Testis (tissue), 3 donors: ENCODE measurements around the gene UGT1A1. TPM values are rescaled to one million over a fixed set of nuclear protein-coding genes. Genes with fewer than 3 reads are reported as not detected.
A peak's percentile ranks its signal among the peaks of the same experiment; 100 is the strongest.

ENCODE experiments used
- DNase-seq: peaks from one replicate; pipeline ENCODE4 v3.0.0-alpha.2; 2019
- H3K27ac ChIP-seq, 2 donors: fragments of 200-600 bp; sonication (generic); one replicate each; pipeline ENCODE4 v1.5.1; 2019
- H3K27me3 ChIP-seq: fragments of 200-600 bp; sonication (generic); one replicate; pipeline ENCODE4 v1.5.1; 2019
- H3K36me3 ChIP-seq: fragments of 200-600 bp; sonication (generic); one replicate; pipeline ENCODE4 v1.5.1; 2017; ENCODE audit warnings: low read depth; ENCODE audit errors: missing control alignments
- H3K4me1 ChIP-seq: fragments of 200-600 bp; sonication (generic); one replicate; pipeline ENCODE4 v1.5.1; 2019
- H3K4me3 ChIP-seq, 2 donors: fragments of 200-600 bp; sonication (generic); one replicate each; pipeline ENCODE4 v1.5.1; 2017 to 2019
- H3K9me3 ChIP-seq: fragments of 200-600 bp; sonication (generic); one replicate; pipeline ENCODE4 v1.5.1; 2017
- POLR2A ChIP-seq: fragments of 450-650 bp; IDR thresholded peaks from one replicate; pipeline ENCODE4 v1.6.1; 2017; ENCODE audit warnings: antibody characterized with exemption, mild to moderate bottlenecking, moderate library complexity
- WGBS, 2 donors: methylation state at CpG; one replicate each; pipeline ENCODE4 v1.1.5; 2018; 5-methylcytosine and 5-hydroxymethylcytosine counted together
- intact Hi-C: fragments of 100-400 bp; cut with DNase I; formaldehyde crosslinking; loops from one replicate; pipeline ENCODE4 v1.15.1; 2023; ENCODE audit warnings: low total_unique reads
- polyA plus RNA-seq: library from polyadenylated mRNA; stranded (reverse); fragments of 350-450 nt; fragmentation: Illumina TruSeq; extraction: RNeasy Lipid Tissue Mini Kit (QIAGEN cat#74804); gene quantifications from one replicate; pipeline ENCODE4 v1.2.3, GENCODE V29; 2014; ENCODE audit warnings: low read depth, low replicate concordance; ENCODE audit not compliant: insufficient read depth
- total RNA-seq, 2 donors: library from RNA; depleted of rRNA; stranded (reverse); fragments of >200 nt; gene quantifications; one replicate each; pipeline ENCODE4 v1.2.3, GENCODE V29; 2016
- TF ChIP-seq, protein P1 (sequence below), 3 experiments: fragments of 450-650 bp in 2 of 3; fragments of 200-600 bp in 1 of 3; sonication (generic) in 1 of 3; IDR thresholded peaks; one replicate each; pipeline ENCODE4 v1.5.1; 2016 to 2019; ENCODE audit warnings: antibody characterized with exemption in 3 of 3, mild to moderate bottlenecking in 2 of 3, moderate library complexity in 1 of 3

The UGT1A1 gene
- total and polyA plus RNA-seq, 3 donors from 2014 or later = 0.24 to 0.34 (median 0.31) TPM

GRCh38 chr2:233791883-233792329 is 31.8 kb downstream of the UGT1A1 start:
- intact Hi-C loops = no loop called here
- Histone ChIP-seq H3K4me1 (no peaks in the 10 kb centered on the region), H3K36me3 (no peaks in the 10 kb centered on the region), H3K4me3 (no peak overlapping the region), H3K27me3 (no peaks in the 10 kb centered on the region), H3K9me3 (no peaks in the 10 kb centered on the region), H3K27ac (no peak overlapping the region)
- DNase-seq = no peak
- TF ChIP-seq, protein P1, sequence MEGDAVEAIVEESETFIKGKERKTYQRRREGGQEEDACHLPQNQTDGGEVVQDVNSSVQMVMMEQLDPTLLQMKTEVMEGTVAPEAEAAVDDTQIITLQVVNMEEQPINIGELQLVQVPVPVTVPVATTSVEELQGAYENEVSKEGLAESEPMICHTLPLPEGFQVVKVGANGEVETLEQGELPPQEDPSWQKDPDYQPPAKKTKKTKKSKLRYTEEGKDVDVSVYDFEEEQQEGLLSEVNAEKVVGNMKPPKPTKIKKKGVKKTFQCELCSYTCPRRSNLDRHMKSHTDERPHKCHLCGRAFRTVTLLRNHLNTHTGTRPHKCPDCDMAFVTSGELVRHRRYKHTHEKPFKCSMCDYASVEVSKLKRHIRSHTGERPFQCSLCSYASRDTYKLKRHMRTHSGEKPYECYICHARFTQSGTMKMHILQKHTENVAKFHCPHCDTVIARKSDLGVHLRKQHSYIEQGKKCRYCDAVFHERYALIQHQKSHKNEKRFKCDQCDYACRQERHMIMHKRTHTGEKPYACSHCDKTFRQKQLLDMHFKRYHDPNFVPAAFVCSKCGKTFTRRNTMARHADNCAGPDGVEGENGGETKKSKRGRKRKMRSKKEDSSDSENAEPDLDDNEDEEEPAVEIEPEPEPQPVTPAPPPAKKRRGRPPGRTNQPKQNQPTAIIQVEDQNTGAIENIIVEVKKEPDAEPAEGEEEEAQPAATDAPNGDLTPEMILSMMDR (IDR thresholded peaks at IDR 0.05) = no peak
- TF ChIP-seq POLR2A = no peak
- 71 to 76% methylated on average over 9 of the region's 9 CpGs for WGBS, 2 donors

- Histone ChIP-seq H3K9me3 (no peaks in the 10 kb centered on the region), H3K27me3 (no peaks in the 10 kb centered on the region), H3K4me3 (no peak overlapping the region), H3K36me3 (no peaks in the 10 kb centered on the region), H3K27ac (no peak overlapping the region), H3K4me1 (no peaks in the 10 kb centered on the region)
- no peak for TF ChIP-seq POLR2A
- TF ChIP-seq, protein P1 (IDR thresholded peaks at IDR 0.05) = no peak
- no peak for DNase-seq
- WGBS, 2 donors = 84 to 95% methylated on average over 7 of the region's 7 CpGs
- intact Hi-C loops = no loop called here
These were observed 32.6 kb downstream of the UGT1A1 start for GRCh38 chr2:233792720-233793119.

DNA sequence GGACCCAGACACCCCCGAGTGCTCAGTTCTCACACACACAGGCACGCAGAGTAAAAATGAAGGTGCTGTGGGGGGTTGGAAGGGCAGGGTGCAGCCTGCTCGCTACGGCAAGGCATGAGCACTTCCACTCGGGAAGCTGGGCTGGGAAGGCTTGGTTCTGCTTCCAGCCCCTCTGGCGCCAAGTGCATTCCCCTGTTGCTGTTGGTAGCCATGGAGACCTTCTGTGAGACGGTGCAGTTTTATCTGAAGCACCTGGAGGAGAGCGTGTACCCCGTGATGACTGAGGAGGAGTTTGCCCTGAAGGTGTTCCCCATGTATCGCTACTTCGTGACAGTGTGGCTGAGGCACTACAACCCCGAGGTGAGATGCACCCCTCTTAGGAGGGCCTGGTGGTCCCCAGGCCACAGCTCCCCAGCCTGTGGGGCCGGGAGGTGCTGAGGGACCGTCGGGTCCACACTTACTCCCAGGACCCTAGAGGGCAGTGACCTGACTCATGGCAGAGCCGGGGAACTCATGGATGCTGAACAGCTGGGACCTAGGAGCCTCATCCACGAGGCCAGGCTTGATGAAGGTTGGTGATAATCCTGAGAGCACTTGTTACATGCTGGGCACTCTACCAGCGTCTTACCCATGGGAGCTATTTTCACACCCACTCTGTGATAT is 33.5 kb downstream of the UGT1A1 start:
- no peak overlapping the region for H3K27ac ChIP-seq
- H3K36me3 ChIP-seq = no peaks in the 10 kb centered on the region
- 67 to 78% methylated on average over 12 to 18 of the region's 18 CpGs for WGBS, 2 donors
- no peaks in the 10 kb centered on the region for H3K27me3 ChIP-seq
- H3K9me3 ChIP-seq = no peaks in the 10 kb centered on the region
- no peaks in the 10 kb centered on the region for H3K4me1 ChIP-seq
- TF ChIP-seq, protein P1 (IDR thresholded peaks at IDR 0.05) = no peak
- no peak for TF ChIP-seq POLR2A
- intact Hi-C loops = no loop called here
- DNase-seq = no peak
- H3K4me3 ChIP-seq = no peak overlapping the region

DNA sequence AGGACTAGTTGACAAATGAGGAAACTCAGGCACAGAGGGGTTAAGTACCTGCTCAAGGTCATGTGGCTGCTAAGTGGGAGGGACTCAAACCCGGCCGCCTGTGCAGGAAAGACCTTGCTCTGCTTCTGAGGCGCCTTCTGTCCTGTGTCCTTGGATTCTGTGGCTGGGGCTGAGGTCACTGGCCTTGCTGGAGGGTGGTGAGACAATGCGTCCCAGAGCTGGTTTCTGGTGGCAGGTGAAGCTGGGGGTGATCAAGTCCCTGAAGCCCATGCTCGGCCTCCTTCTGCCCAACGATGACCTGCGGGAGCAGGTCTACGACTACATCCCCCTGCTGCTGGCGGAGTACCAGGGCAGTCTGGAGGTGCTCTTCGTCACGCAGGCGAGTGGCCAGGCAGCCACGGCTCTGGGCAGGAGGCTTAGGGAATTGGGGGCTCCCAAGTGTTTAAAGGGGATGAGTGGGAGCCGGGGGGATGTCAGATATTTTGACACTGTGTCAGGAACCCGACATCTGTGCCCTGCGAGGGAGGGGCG is 34.1 kb downstream of the UGT1A1 start:
- peak; percentile 13 for DNase-seq
- 70 to 71% methylated on average over 5 to 17 of the region's 17 CpGs for WGBS, 2 donors
- H3K4me1 ChIP-seq = no peaks in the 10 kb centered on the region
- H3K27ac ChIP-seq = no peak overlapping the region
- TF ChIP-seq, protein P1 (IDR thresholded peaks at IDR 0.05) = no peak
- TF ChIP-seq POLR2A = no peak
- no peak overlapping the region for H3K4me3 ChIP-seq
- H3K36me3 ChIP-seq = no peaks in the 10 kb centered on the region
- intact Hi-C loops = no loop called here
- H3K9me3 ChIP-seq = no peaks in the 10 kb centered on the region
- H3K27me3 ChIP-seq = no peaks in the 10 kb centered on the region

DNA sequence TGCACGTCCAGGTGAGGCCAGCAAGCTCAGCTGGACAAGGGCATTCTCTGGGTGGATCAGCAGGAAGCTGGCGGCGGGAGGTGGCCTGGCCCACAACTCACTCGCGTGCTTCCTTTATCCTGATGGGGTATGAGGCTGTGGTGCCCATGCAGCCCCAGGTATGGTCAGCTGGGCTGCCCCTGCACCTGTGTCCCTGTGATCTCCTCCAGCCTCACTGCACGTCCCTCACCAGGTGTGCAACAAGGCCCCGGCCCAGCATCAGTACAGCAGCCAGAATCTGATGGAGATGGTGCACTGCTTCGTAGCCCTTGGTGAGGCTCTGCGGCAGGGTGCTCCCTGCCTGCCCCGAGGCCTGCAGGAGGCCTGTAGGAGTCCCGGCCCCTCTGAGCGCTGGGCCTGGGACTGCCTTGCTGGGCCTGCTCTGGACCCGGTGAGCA is 35.7 kb downstream of the UGT1A1 start:
- intact Hi-C loops = no loop called here
- Histone ChIP-seq H3K27me3 (no peaks in the 10 kb centered on the region), H3K4me1 (no peaks in the 10 kb centered on the region), H3K27ac (no peak overlapping the region), H3K4me3 (no peak overlapping the region), H3K36me3 (no peaks in the 10 kb centered on the region), H3K9me3 (no peaks in the 10 kb centered on the region)
- TF ChIP-seq, protein P1 (IDR thresholded peaks at IDR 0.05) = no peak
- no peak for TF ChIP-seq POLR2A
- 96 to 100% methylated on average over 5 to 13 of the region's 13 CpGs for WGBS, 2 donors
- peak; percentile 6 for DNase-seq
